ENCODE data around the gene SEMA6A.

Gene SEMA6A

GRCh38 chr5:116576053-116576713 is 1.6 kb upstream of the SEMA6A start:
- Histone ChIP-seq H3K4me3 (ENCODE audit: low read depth, low read length) (peak overlapping the region; percentile 98), H3K9ac (ENCODE audit: low read length) (peak overlapping the region; percentile 98), H3K4me1 (ENCODE audit: control insufficient read depth, insufficient read depth, low read length) (peaks cover 25% of the 10 kb centered on the region), H3K36me3 (ENCODE audit: control insufficient read depth, insufficient read depth, low read length) (peaks cover 27% of the 10 kb centered on the region), H3K27me3 (ENCODE audit: control insufficient read depth, insufficient read depth, low read length) (no peaks in the 10 kb centered on the region), H3K9me3 (ENCODE audit: control insufficient read depth, insufficient read depth, low read depth, low read length) (no peaks in the 10 kb centered on the region), H3K27ac (ENCODE audit: low read depth, low read length) (peak overlapping the region; percentile 93)

- peaks cover 29% of the 10 kb centered on the region for H3K4me1 ChIP-seq (ENCODE audit: control insufficient read depth, insufficient read depth, low read length)
- no peaks in the 10 kb centered on the region for H3K9me3 ChIP-seq (ENCODE audit: control insufficient read depth, insufficient read depth, low read depth, low read length)
- H3K27ac ChIP-seq (ENCODE audit: low read depth, low read length) = peak overlapping the region; percentile 93
- peak overlapping the region; percentile 98 for H3K9ac ChIP-seq (ENCODE audit: low read length)
- H3K36me3 ChIP-seq (ENCODE audit: control insufficient read depth, insufficient read depth, low read length) = peaks cover 34% of the 10 kb centered on the region
- peak overlapping the region; percentile 98 for H3K4me3 ChIP-seq (ENCODE audit: low read depth, low read length)
- H3K27me3 ChIP-seq (ENCODE audit: control insufficient read depth, insufficient read depth, low read length) = no peaks in the 10 kb centered on the region
Observed at GRCh38 chr5:116575326-116576052, 866 bp upstream of the SEMA6A start.

- Histone ChIP-seq H3K9me3 (ENCODE audit: control insufficient read depth, insufficient read depth, low read depth, low read length) (no peaks in the 10 kb centered on the region), H3K9ac (ENCODE audit: low read length) (peak overlapping the region; percentile 98), H3K27me3 (ENCODE audit: control insufficient read depth, insufficient read depth, low read length) (no peaks in the 10 kb centered on the region), H3K27ac (ENCODE audit: low read depth, low read length) (peak overlapping the region; percentile 93), H3K36me3 (ENCODE audit: control insufficient read depth, insufficient read depth, low read length) (peaks cover 51% of the 10 kb centered on the region), H3K4me1 (ENCODE audit: control insufficient read depth, insufficient read depth, low read length) (peaks cover 40% of the 10 kb centered on the region), H3K4me3 (ENCODE audit: low read depth, low read length) (peak overlapping the region; percentile 98)
Observed at GRCh38 chr5:116573702-116574366, 789 bp downstream of the SEMA6A start.

- peaks cover 56% of the 10 kb centered on the region for H3K36me3 ChIP-seq (ENCODE audit: control insufficient read depth, insufficient read depth, low read length)
- peak overlapping the region; percentile 98 for H3K9ac ChIP-seq (ENCODE audit: low read length)
- peak overlapping the region; percentile 93 for H3K27ac ChIP-seq (ENCODE audit: low read depth, low read length)
- no peaks in the 10 kb centered on the region for H3K9me3 ChIP-seq (ENCODE audit: control insufficient read depth, insufficient read depth, low read depth, low read length)
- H3K4me1 ChIP-seq (ENCODE audit: control insufficient read depth, insufficient read depth, low read length) = peaks cover 39% of the 10 kb centered on the region
- H3K4me3 ChIP-seq (ENCODE audit: low read depth, low read length) = peak overlapping the region; percentile 98
- no peaks in the 10 kb centered on the region for H3K27me3 ChIP-seq (ENCODE audit: control insufficient read depth, insufficient read depth, low read length)
Observed at GRCh38 chr5:116573279-116573701, 1.3 kb downstream of the SEMA6A start.

- Histone ChIP-seq H3K4me1 (ENCODE audit: control insufficient read depth, insufficient read depth, low read length) (peaks cover 40% of the 10 kb centered on the region), H3K27me3 (ENCODE audit: control insufficient read depth, insufficient read depth, low read length) (no peaks in the 10 kb centered on the region), H3K4me3 (ENCODE audit: low read depth, low read length) (peak overlapping the region; percentile 98), H3K36me3 (ENCODE audit: control insufficient read depth, insufficient read depth, low read length) (peaks cover 63% of the 10 kb centered on the region), H3K27ac (ENCODE audit: low read depth, low read length) (peak overlapping the region; percentile 93), H3K9me3 (ENCODE audit: control insufficient read depth, insufficient read depth, low read depth, low read length) (no peaks in the 10 kb centered on the region), H3K9ac (ENCODE audit: low read length) (peak overlapping the region; percentile 98)
Observed at GRCh38 chr5:116572350-116573278, 2.0 kb downstream of the SEMA6A start.

- peak overlapping the region; percentile 98 for H3K9ac ChIP-seq (ENCODE audit: low read length)
- no peaks in the 10 kb centered on the region for H3K9me3 ChIP-seq (ENCODE audit: control insufficient read depth, insufficient read depth, low read depth, low read length)
- H3K27me3 ChIP-seq (ENCODE audit: control insufficient read depth, insufficient read depth, low read length) = no peaks in the 10 kb centered on the region
- peak overlapping the region; percentile 98 for H3K4me3 ChIP-seq (ENCODE audit: low read depth, low read length)
- H3K36me3 ChIP-seq (ENCODE audit: control insufficient read depth, insufficient read depth, low read length) = peaks cover 70% of the 10 kb centered on the region
- peaks cover 39% of the 10 kb centered on the region for H3K4me1 ChIP-seq (ENCODE audit: control insufficient read depth, insufficient read depth, low read length)
- H3K27ac ChIP-seq (ENCODE audit: low read depth, low read length) = peak overlapping the region; percentile 93
Observed at GRCh38 chr5:116571568-116572349, 2.9 kb downstream of the SEMA6A start.

GRCh38 chr5:116569999-116570398 is 4.6 kb downstream of the SEMA6A start:
- peaks cover 53% of the 10 kb centered on the region for H3K4me1 ChIP-seq (ENCODE audit: control insufficient read depth, insufficient read depth, low read length)

GRCh38 chr5:116567106-116567505 is 7.5 kb downstream of the SEMA6A start:
- Histone ChIP-seq H3K27me3 (ENCODE audit: control insufficient read depth, insufficient read depth, low read length) (no peaks in the 10 kb centered on the region), H3K27ac (ENCODE audit: low read depth, low read length) (no peak overlapping the region), H3K9ac (ENCODE audit: low read length) (peak overlapping the region; percentile 53), H3K4me3 (ENCODE audit: low read depth, low read length) (peak overlapping the region; percentile 98), H3K36me3 (ENCODE audit: control insufficient read depth, insufficient read depth, low read length) (peaks cover 93% of the 10 kb centered on the region), H3K4me1 (ENCODE audit: control insufficient read depth, insufficient read depth, low read length) (peaks cover 80% of the 10 kb centered on the region), H3K9me3 (ENCODE audit: control insufficient read depth, insufficient read depth, low read depth, low read length) (no peaks in the 10 kb centered on the region)

More at GRCh38 chr5:116569999-116570398, 4.6 kb downstream of the SEMA6A start:
- H3K9ac ChIP-seq (ENCODE audit: low read length) = peak overlapping the region; percentile 98
- H3K27ac ChIP-seq (ENCODE audit: low read depth, low read length) = 0 out of 2 replicates have a peak overlapping the region, but pooled peaks have one; percentile 10
- peaks cover 88% of the 10 kb centered on the region for H3K36me3 ChIP-seq (ENCODE audit: control insufficient read depth, insufficient read depth, low read length)
- H3K27me3 ChIP-seq (ENCODE audit: control insufficient read depth, insufficient read depth, low read length) = no peaks in the 10 kb centered on the region
- no peaks in the 10 kb centered on the region for H3K9me3 ChIP-seq (ENCODE audit: control insufficient read depth, insufficient read depth, low read depth, low read length)
- H3K4me3 ChIP-seq (ENCODE audit: low read depth, low read length) = peak overlapping the region; percentile 98

- H3K9ac ChIP-seq (ENCODE audit: low read length) = no peak overlapping the region
- H3K27ac ChIP-seq (ENCODE audit: low read depth, low read length) = no peak overlapping the region
- peaks cover 88% of the 10 kb centered on the region for H3K36me3 ChIP-seq (ENCODE audit: control insufficient read depth, insufficient read depth, low read length)
- no peaks in the 10 kb centered on the region for H3K27me3 ChIP-seq (ENCODE audit: control insufficient read depth, insufficient read depth, low read length)
- H3K4me3 ChIP-seq (ENCODE audit: low read depth, low read length) = peak overlapping the region; percentile 98
- H3K4me1 ChIP-seq (ENCODE audit: control insufficient read depth, insufficient read depth, low read length) = peaks cover 89% of the 10 kb centered on the region
- no peaks in the 10 kb centered on the region for H3K9me3 ChIP-seq (ENCODE audit: control insufficient read depth, insufficient read depth, low read depth, low read length)
Observed at GRCh38 chr5:116566251-116566650, 8.4 kb downstream of the SEMA6A start.
